Upper lobe of left lung (tissue), 4 donors: ENCODE data around the gene CXCL17.

Source experiments
- CTCF ChIP-seq, 6 experiments: fragments of 450-650 bp in 4 of 6; fragments of 200-600 bp in 2 of 6; sonication (generic) in 2 of 6; IDR thresholded peaks; one replicate each; pipeline ENCODE4 v1.5.1; 2016 to 2019; ENCODE audit warnings: antibody characterized with exemption in 6 of 6
- EP300 ChIP-seq, 4 donors: sonication (generic); formaldehyde crosslinking; IDR thresholded peaks; one replicate each; pipeline ENCODE4 v1.5.1; 2017; ENCODE audit warnings: antibody characterized with exemption in 4 of 4, control low read depth in 2 of 4
- POLR2A ChIP-seq, 4 donors: fragments of 450-650 bp; IDR thresholded peaks; one replicate each; pipeline ENCODE4 v1.5.1; 2016 to 2017; ENCODE audit warnings: antibody characterized with exemption in 4 of 4, mild to moderate bottlenecking in 2 of 4
- POLR2AphosphoS5 ChIP-seq, 2 donors: sonication (generic); formaldehyde crosslinking; IDR thresholded peaks; one replicate each; pipeline ENCODE4 v1.5.1; 2017; ENCODE audit warnings: antibody characterized with exemption in 2 of 2

DNA sequence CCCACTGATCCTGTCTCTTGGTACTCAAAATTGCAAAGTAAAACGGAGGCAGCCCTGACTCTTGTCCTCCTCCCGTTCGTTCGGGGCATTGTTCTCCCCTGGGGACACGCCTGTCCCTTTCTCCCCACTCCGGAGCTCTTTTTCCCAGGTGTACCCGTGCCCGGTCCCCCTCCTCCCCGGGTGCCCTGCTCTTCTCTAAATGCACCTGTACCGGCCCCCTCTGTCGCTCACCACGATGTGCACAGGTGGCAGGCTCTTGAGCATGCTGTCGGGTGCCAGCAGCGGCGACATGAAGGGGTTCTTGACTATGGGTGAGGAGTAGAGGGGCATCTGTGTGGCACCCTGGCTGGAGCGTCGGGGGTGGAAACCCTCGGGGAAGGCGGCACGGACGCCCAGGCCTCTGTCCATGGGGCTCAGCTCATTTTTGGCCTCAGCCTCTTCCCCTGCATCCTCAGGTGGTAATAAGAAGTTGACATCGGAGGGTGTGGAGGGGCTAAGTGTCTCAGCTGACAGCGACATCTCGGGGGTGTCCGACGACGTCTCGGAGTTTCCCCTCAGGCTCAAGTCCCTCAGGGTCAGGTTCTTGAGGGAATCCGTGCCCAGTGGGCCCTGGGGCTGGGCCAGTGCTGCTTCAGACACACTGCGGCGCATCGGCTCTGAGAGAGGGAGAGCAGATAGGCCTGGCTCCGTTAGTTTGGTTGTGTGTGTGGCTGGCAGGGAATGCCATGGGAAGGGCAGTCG is 40.2 kb downstream of the CXCL17 start:
- TF ChIP-seq CTCF (IDR thresholded peaks at IDR 0.05) (no peak), EP300 (IDR thresholded peaks at IDR 0.05) (no peak), POLR2A (IDR thresholded peaks at IDR 0.05) (no peak), POLR2AphosphoS5 (IDR thresholded peaks at IDR 0.05) (no peak)
